HEK293 (cell line): ENCODE results near the gene MDM2.

ENCODE experiments used
- CTCF ChIA-PET: fragments of 350-600 bp; formaldehyde crosslinking; extraction: SDS; loops from one replicate; lab custom pipeline; 2021; ENCODE audit warnings: antibody characterized with exemption; lab: Yijun Ruan, JAX
- POLR2A ChIA-PET: fragments of 300-600 bp; formaldehyde crosslinking; extraction: SDS; loops from one replicate; lab custom pipeline; 2020; ENCODE audit warnings: antibody characterized with exemption, inconsistent platforms; lab: Yijun Ruan, JAX
- H3K27ac ChIP-seq: fragments of 200-500 bp; sonication (Bioruptor generic); 2 replicates; pipeline ENCODE4 v1.5.1; 2014; ENCODE audit warnings: low read depth, low read length, control low read depth, inconsistent platforms; ENCODE audit errors: extremely low read depth
- H3K36me3 ChIP-seq, 2 experiments: fragments of 200-500 bp in 1 of 2; sonication (Bioruptor generic) in 1 of 2; 1 replicate in 1 of 2; 2 replicates in 1 of 2; pipeline ENCODE4 v1.5.1; 2014 to 2017; ENCODE audit warnings: inconsistent platforms in 2 of 2, low read length in 2 of 2; ENCODE audit not compliant: control insufficient read depth in 2 of 2, insufficient read depth in 1 of 2
- H3K4me1 ChIP-seq: fragments of 200-500 bp; sonication (Bioruptor generic); 2 replicates; pipeline ENCODE4 v1.5.1; 2014; ENCODE audit warnings: mild to moderate bottlenecking, low read length, inconsistent platforms; ENCODE audit not compliant: control insufficient read depth, insufficient read depth
- H3K4me3 ChIP-seq: 2 replicates; pipeline ENCODE4 v1.5.1; 2011; ENCODE audit warnings: low read depth, mild to moderate bottlenecking, control low read depth, low read length, moderate library complexity
- H3K9me3 ChIP-seq: fragments of 200-500 bp; sonication (Bioruptor generic); 2 replicates; pipeline ENCODE4 v1.5.1; 2014; ENCODE audit warnings: low read depth, low read length, inconsistent platforms; ENCODE audit not compliant: control insufficient read depth, insufficient read depth
- KLF16 ChIP-seq: fragments of 450-650 bp; formaldehyde crosslinking; IDR thresholded peaks from 2 replicates; pipeline ENCODE4 v1.5.1; 2017; ENCODE audit warnings: missing biosample characterization, missing genetic modification characterization
- SP3 ChIP-seq: fragments of 450-650 bp; formaldehyde crosslinking; IDR thresholded peaks from 2 replicates; pipeline ENCODE4 v1.5.1; 2016; ENCODE audit warnings: missing biosample characterization, missing genetic modification characterization
- TRIM28 ChIP-seq: IDR thresholded peaks from 2 replicates; pipeline ENCODE4 v1.6.1; 2011; ENCODE audit warnings: low read length, control low read depth, borderline replicate concordance
- ZBTB21 ChIP-seq: fragments of 450-650 bp; formaldehyde crosslinking; IDR thresholded peaks from 2 replicates; pipeline ENCODE4 v1.5.1; 2017; ENCODE audit warnings: missing biosample characterization, missing genetic modification characterization
- ZEB2 ChIP-seq: fragments of 450-650 bp; formaldehyde crosslinking; IDR thresholded peaks from 2 replicates; pipeline ENCODE4 v1.5.1; 2016; ENCODE audit warnings: missing biosample characterization, missing genetic modification characterization
- ZFP69B ChIP-seq: fragments of 450-650 bp; formaldehyde crosslinking; IDR thresholded peaks from 2 replicates; pipeline ENCODE4 v1.5.1; 2016; ENCODE audit warnings: missing biosample characterization, missing genetic modification characterization
- ZNF426 ChIP-seq: fragments of 450-650 bp; formaldehyde crosslinking; IDR thresholded peaks from 2 replicates; pipeline ENCODE4 v1.5.1; 2017; ENCODE audit warnings: missing biosample characterization, missing genetic modification characterization, mild to moderate bottlenecking, inconsistent platforms, moderate library complexity
- ZNF510 ChIP-seq: fragments of 450-650 bp; formaldehyde crosslinking; IDR thresholded peaks from 2 replicates; pipeline ENCODE4 v1.5.1; 2018; ENCODE audit warnings: mild to moderate bottlenecking, missing genetic modification characterization, missing biosample characterization; ENCODE audit not compliant: insufficient replicate concordance
- ZNF596 ChIP-seq: fragments of 450-650 bp; IDR thresholded peaks from 2 replicates; pipeline ENCODE4 v1.5.0; 2018; ENCODE audit warnings: missing biosample characterization, mild to moderate bottlenecking, missing genetic modification characterization, moderate library complexity
- ZNF701 ChIP-seq: fragments of 450-650 bp; formaldehyde crosslinking; IDR thresholded peaks from 2 replicates; pipeline ENCODE4 v1.5.1; 2016; ENCODE audit warnings: missing biosample characterization, missing genetic modification characterization
- ZSCAN30 ChIP-seq: fragments of 450-650 bp; IDR thresholded peaks from 2 replicates; pipeline ENCODE4 v1.5.1; 2018; ENCODE audit warnings: missing biosample characterization, mild to moderate bottlenecking, missing genetic modification characterization, moderate library complexity
- TF ChIP-seq, protein P1 (sequence below): fragments of 450-650 bp; formaldehyde crosslinking; IDR thresholded peaks from 2 replicates; pipeline ENCODE4 v1.5.1; 2016; ENCODE audit warnings: missing biosample characterization, missing genetic modification characterization
- TF ChIP-seq, protein P2 (sequence below): fragments of 450-650 bp; formaldehyde crosslinking; IDR thresholded peaks from 2 replicates; pipeline ENCODE4 v1.5.1; 2016; ENCODE audit warnings: missing biosample characterization, missing genetic modification characterization
- TF ChIP-seq, protein P3 (sequence below): IDR thresholded peaks from 2 replicates; pipeline ENCODE4 v1.6.1; 2011; ENCODE audit warnings: mild to moderate bottlenecking, low read depth, low read length, borderline replicate concordance
- TF ChIP-seq, protein P4 (sequence below): fragments of 450-650 bp; formaldehyde crosslinking; IDR thresholded peaks from 2 replicates; pipeline ENCODE4 v1.5.1; 2017; ENCODE audit warnings: missing biosample characterization, missing genetic modification characterization
- TF ChIP-seq, protein P5 (sequence below): fragments of 450-650 bp; formaldehyde crosslinking; IDR thresholded peaks from 2 replicates; pipeline ENCODE4 v1.5.1; 2016; ENCODE audit warnings: missing biosample characterization, missing genetic modification characterization
- TF ChIP-seq, protein P6 (sequence below): fragments of 450-650 bp; formaldehyde crosslinking; IDR thresholded peaks from 2 replicates; pipeline ENCODE4 v1.5.1; 2017; ENCODE audit warnings: missing biosample characterization, missing genetic modification characterization

Gene MDM2

DNA sequence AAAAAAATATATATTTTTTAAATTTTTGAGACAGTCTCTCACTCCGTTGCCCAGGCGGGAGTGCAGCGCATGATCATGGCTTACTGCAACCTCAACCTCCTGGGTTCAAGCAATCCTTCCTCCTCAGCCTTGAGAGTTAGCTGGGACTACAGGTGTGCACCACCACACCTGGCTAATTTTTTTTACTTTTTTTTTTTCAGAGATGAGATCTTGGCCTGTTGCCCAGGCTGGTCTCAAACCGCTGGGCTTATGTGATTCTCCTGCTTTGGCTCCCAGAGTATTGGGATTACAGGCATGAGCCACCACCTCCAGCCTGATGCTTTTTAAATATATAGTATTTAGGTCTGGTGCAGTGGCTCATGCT, 24.5 kb downstream of the MDM2 start (continued):
- no peak for TF ChIP-seq ZNF426 (tag by site-specific recombination)
- TF ChIP-seq, all 188 proteins: peak for 0

DNA sequence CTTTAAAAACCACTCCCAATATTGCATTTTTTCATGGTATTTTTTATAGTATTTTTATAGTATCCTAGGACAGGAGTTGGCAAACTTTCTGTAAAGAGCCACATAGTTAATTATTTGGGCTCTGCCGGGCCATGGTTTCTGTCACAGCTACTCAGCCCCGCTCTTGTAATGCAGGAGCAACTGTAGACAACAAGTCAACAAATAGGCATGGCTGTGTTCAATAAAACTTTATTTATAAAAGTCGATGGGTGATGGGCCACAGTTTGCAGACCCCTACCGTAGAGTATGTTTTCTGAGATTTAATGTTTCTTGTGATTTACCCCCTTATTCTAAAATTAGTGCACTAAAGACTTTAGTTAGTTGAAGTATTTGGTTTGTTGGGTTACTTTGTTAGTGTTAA, 25.5 kb downstream of the MDM2 start:
- no peak overlapping the region for H3K4me3 ChIP-seq
- ChIA-PET POLR2A (no interaction called here), CTCF (interaction anchor here (1.0 kb wide), 1 partner anchor 18 kb away, joined by 3 read pairs; no protein-coding TSS in a partner anchor)
- H3K27ac ChIP-seq, result no peak overlapping the region
- H3K4me1 ChIP-seq, result no peaks in the 10 kb centered on the region
- peaks cover 72 to 91% of the 10 kb centered on the region in 2 experiments for H3K36me3 ChIP-seq
- H3K9me3 ChIP-seq, result no peaks in the 10 kb centered on the region
- TF ChIP-seq ZEB2 (tag by site-specific recombination) (no peak), ZNF701 (tag by site-specific recombination) (no peak)
- TF ChIP-seq, protein P1, sequence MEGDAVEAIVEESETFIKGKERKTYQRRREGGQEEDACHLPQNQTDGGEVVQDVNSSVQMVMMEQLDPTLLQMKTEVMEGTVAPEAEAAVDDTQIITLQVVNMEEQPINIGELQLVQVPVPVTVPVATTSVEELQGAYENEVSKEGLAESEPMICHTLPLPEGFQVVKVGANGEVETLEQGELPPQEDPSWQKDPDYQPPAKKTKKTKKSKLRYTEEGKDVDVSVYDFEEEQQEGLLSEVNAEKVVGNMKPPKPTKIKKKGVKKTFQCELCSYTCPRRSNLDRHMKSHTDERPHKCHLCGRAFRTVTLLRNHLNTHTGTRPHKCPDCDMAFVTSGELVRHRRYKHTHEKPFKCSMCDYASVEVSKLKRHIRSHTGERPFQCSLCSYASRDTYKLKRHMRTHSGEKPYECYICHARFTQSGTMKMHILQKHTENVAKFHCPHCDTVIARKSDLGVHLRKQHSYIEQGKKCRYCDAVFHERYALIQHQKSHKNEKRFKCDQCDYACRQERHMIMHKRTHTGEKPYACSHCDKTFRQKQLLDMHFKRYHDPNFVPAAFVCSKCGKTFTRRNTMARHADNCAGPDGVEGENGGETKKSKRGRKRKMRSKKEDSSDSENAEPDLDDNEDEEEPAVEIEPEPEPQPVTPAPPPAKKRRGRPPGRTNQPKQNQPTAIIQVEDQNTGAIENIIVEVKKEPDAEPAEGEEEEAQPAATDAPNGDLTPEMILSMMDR, result no peak

DNA sequence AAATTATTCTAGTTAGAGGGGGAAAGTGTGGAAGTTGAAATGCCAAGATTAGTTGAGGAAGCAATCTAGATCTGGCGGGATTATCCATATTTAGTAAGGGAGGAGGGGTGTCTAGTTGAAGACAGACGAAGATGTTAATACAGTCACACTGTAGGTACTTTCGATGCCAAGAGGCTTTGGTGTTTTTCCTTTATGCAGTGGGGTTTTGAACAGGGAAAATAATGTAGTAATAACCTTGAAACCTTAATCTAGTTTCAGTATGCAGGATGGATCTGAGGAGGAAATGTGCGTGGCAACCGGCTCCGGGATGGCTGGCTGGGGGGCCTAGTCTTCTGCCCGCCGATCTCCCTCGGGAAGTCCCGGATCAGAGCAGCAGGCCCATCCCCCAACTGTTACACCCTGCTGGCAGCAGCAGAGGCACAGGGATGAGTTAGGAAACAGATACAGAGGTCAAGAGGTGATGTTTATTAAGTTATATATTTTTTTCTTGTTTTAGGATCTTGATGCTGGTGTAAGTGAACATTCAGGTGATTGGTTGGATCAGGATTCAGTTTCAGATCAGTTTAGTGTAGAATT, 27.4 kb downstream of the MDM2 start:
- peaks cover 81 to 91% of the 10 kb centered on the region in 2 experiments for H3K36me3 ChIP-seq
- H3K9me3 ChIP-seq, result no peaks in the 10 kb centered on the region
- no peak overlapping the region for H3K4me3 ChIP-seq
- no peak overlapping the region for H3K27ac ChIP-seq
- CTCF ChIA-PET, result interaction anchor here (1.2 kb wide), 1 partner anchor 19 kb away, joined by 3 read pairs; no protein-coding TSS in a partner anchor
- POLR2A ChIA-PET, result no interaction called here
- H3K4me1 ChIP-seq, result no peaks in the 10 kb centered on the region
- TF ChIP-seq, protein P2, sequence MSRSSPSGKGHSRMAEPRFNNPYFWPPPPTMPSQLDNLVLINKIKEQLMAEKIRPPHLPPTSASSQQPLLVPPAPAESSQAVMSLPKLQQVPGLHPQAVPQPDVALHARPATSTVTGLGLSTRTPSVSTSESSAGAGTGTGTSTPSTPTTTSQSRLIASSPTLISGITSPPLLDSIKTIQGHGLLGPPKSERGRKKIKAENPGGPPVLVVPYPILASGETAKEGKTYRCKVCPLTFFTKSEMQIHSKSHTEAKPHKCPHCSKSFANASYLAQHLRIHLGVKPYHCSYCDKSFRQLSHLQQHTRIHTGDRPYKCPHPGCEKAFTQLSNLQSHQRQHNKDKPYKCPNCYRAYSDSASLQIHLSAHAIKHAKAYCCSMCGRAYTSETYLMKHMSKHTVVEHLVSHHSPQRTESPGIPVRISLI (tag by site-specific recombination), result no peak
- TF ChIP-seq SP3 (tag by site-specific recombination), result no peak
- TF ChIP-seq ZNF510, result no peak
- TF ChIP-seq, protein P3, sequence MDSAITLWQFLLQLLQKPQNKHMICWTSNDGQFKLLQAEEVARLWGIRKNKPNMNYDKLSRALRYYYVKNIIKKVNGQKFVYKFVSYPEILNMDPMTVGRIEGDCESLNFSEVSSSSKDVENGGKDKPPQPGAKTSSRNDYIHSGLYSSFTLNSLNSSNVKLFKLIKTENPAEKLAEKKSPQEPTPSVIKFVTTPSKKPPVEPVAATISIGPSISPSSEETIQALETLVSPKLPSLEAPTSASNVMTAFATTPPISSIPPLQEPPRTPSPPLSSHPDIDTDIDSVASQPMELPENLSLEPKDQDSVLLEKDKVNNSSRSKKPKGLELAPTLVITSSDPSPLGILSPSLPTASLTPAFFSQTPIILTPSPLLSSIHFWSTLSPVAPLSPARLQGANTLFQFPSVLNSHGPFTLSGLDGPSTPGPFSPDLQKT, result no peak
- TF ChIP-seq KLF16 (tag by site-specific recombination), result no peak
- no peak for TF ChIP-seq TRIM28
- TF ChIP-seq, protein P4, sequence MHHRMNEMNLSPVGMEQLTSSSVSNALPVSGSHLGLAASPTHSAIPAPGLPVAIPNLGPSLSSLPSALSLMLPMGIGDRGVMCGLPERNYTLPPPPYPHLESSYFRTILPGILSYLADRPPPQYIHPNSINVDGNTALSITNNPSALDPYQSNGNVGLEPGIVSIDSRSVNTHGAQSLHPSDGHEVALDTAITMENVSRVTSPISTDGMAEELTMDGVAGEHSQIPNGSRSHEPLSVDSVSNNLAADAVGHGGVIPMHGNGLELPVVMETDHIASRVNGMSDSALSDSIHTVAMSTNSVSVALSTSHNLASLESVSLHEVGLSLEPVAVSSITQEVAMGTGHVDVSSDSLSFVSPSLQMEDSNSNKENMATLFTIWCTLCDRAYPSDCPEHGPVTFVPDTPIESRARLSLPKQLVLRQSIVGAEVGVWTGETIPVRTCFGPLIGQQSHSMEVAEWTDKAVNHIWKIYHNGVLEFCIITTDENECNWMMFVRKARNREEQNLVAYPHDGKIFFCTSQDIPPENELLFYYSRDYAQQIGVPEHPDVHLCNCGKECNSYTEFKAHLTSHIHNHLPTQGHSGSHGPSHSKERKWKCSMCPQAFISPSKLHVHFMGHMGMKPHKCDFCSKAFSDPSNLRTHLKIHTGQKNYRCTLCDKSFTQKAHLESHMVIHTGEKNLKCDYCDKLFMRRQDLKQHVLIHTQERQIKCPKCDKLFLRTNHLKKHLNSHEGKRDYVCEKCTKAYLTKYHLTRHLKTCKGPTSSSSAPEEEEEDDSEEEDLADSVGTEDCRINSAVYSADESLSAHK (tag by site-specific recombination), result no peak
- TF ChIP-seq, protein P5, sequence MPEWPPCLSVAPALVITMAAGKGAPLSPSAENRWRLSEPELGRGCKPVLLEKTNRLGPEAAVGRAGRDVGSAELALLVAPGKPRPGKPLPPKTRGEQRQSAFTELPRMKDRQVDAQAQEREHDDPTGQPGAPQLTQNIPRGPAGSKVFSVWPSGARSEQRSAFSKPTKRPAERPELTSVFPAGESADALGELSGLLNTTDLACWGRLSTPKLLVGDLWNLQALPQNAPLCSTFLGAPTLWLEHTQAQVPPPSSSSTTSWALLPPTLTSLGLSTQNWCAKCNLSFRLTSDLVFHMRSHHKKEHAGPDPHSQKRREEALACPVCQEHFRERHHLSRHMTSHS (tag by site-specific recombination), result no peak
- TF ChIP-seq ZNF596, result no peak
- TF ChIP-seq, protein P6, sequence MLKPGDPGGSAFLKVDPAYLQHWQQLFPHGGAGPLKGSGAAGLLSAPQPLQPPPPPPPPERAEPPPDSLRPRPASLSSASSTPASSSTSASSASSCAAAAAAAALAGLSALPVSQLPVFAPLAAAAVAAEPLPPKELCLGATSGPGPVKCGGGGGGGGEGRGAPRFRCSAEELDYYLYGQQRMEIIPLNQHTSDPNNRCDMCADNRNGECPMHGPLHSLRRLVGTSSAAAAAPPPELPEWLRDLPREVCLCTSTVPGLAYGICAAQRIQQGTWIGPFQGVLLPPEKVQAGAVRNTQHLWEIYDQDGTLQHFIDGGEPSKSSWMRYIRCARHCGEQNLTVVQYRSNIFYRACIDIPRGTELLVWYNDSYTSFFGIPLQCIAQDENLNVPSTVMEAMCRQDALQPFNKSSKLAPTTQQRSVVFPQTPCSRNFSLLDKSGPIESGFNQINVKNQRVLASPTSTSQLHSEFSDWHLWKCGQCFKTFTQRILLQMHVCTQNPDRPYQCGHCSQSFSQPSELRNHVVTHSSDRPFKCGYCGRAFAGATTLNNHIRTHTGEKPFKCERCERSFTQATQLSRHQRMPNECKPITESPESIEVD (tag by site-specific recombination), result no peak
- TF ChIP-seq ZSCAN30 (tag by site-specific recombination), result no peak
- no peak for TF ChIP-seq ZBTB21 (tag by site-specific recombination)
- TF ChIP-seq ZFP69B (tag by site-specific recombination), result no peak
